ENCODE measurements around the gene BCAP31. TPM values are rescaled to one million over a fixed set of nuclear protein-coding genes. Genes with fewer than 3 reads are reported as not detected.
"Not testable (repeated sequence)": the region's sequence is repeated elsewhere in the genome, so short reads cannot be mapped to it uniquely, and the experiment has no call there.

The BCAP31 gene
- total RNA-seq, 1 experiment from 2014 or later, result 432 TPM

- ATAC-seq (no peak), DNase-seq (ENCODE audit: low read depth, low spot score) (no peak)
- POLR2A ChIA-PET, result no interaction called here
- Histone ChIP-seq H3K27ac (ENCODE audit: low read length) (no peak overlapping the region), H3K27me3 (ENCODE audit: control insufficient read depth, insufficient read depth, low read length) (no peaks in the 10 kb centered on the region), H3K4me1 (ENCODE audit: control insufficient read depth, insufficient read depth, low read length) (peaks cover 14% of the 10 kb centered on the region), H3K36me3 (ENCODE audit: control insufficient read depth, insufficient read depth, low read length) (no peaks in the 10 kb centered on the region), H3K9me3 (ENCODE audit: control insufficient read depth, insufficient read depth, low read depth, low read length) (no peaks in the 10 kb centered on the region), H3K4me3 (ENCODE audit: low read depth in 2 of 2, low read length in 2 of 2) (no peak overlapping the region)
- CTCF ChIA-PET, result no interaction called here
- no TSS peak for BruUV-seq (replicated peaks)
- in situ Hi-C loops (cut with HindIII; ENCODE audit: low pct_unique_long_range_greater_than_20kb, low sequenced_read_pairs) (no loop called here), intact Hi-C loops (cut with micrococcal nuclease; ENCODE audit: unreplicated experiment) (no loop called here)
- TF ChIP-seq SIN3A (IDR thresholded peaks at IDR 0.05; ENCODE audit: borderline replicate concordance, insufficient read depth, low read depth, low read length) (no peak), CTCF (IDR thresholded peaks at IDR 0.05) (no peak), TCF7L2 (IDR thresholded peaks at IDR 0.05; ENCODE audit: low read depth, low read length) (no peak), REST (IDR thresholded peaks at IDR 0.05; ENCODE audit: insufficient read depth in 1 of 2, low read depth in 2 of 2, low read length in 1 of 2) (no peak), POLR2AphosphoS5 (IDR thresholded peaks at IDR 0.05; ENCODE audit: low read depth, low read length) (no peak)
Observed at GRCh38 chrX:153692003-153692402, 32.2 kb downstream of the BCAP31 start.

DNA sequence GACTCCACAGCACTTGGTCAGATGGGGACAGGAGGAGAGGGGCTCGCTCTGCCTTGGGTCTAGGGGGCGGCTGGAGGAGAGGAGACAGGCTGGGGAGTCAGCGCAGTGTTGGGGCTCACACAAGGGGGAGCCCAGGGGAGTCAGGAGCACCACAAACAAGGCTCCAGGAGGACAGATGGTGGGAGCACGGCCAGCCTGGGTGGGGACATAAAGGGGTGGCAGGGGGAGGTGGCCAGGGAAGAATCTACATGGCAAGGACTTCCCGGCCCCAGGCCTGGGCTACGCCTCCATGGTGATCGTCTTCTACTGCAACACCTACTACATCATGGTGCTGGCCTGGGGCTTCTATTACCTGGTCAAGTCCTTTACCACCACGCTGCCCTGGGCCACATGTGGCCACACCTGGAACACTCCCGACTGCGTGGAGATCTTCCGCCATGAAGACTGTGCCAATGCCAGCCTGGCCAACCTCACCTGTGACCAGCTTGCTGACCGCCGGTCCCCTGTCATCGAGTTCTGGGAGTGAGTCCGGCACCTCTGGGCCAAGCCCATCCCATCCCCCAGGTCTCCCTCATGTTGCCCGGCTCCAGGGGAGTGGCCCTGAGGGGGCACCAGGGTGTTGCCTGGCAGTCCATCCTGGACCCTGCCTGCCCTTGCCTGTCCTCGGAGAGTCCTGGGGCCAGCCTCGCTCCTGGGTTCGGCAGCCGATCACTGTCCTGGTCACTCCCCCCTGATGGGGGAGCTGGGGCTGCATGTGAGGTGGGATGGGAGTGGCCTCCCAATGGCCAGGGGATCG, 33.0 kb downstream of the BCAP31 start:
- POLR2A ChIA-PET, result interaction anchor here (0.6 kb wide), 1 partner anchor 44 kb away, joined by 4 read pairs; no protein-coding TSS in a partner anchor
- in situ Hi-C loops (cut with HindIII; ENCODE audit: low pct_unique_long_range_greater_than_20kb, low sequenced_read_pairs); ATAC-seq; H3K36me3 ChIP-seq (ENCODE audit: control insufficient read depth, insufficient read depth, low read length); H3K9me3 ChIP-seq (ENCODE audit: control insufficient read depth, insufficient read depth, low read depth, low read length); intact Hi-C loops (cut with micrococcal nuclease; ENCODE audit: unreplicated experiment); H3K4me3 ChIP-seq (ENCODE audit: low read depth in 2 of 2, low read length in 2 of 2); BruUV-seq (replicated peaks); CTCF ChIA-PET; H3K27me3 ChIP-seq (ENCODE audit: control insufficient read depth, insufficient read depth, low read length); DNase-seq (ENCODE audit: low read depth, low spot score); H3K27ac ChIP-seq (ENCODE audit: low read length): not testable (repeated sequence)
- H3K4me1 ChIP-seq (ENCODE audit: control insufficient read depth, insufficient read depth, low read length), result peaks cover 21% of the 10 kb centered on the region

DNA sequence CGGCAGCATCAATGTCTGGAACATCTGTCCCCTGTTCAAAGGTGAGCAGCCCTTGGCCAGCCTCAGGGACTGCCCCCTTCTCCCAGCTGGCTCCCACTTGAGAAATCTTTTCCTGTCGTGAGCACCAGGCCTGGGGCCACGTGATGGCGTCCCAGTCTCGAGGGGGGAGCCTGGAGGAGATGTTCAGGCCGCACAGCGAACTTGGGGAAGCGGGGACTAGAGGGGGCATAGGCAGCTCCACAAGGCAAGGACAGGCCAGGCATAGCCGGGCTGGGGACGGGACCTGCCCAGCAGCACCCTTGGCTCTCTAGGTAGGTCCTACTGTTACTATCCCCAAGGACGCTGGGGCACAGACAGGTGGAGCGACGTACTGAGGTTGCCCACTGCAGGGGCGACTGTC, 33.7 kb downstream of the BCAP31 start:
- in situ Hi-C loops (cut with HindIII; ENCODE audit: low pct_unique_long_range_greater_than_20kb, low sequenced_read_pairs) (no loop called here), intact Hi-C loops (cut with micrococcal nuclease; ENCODE audit: unreplicated experiment) (no loop called here)
- BruUV-seq (replicated peaks), result TSS peak; percentile 68
- H3K36me3 ChIP-seq (ENCODE audit: control insufficient read depth, insufficient read depth, low read length), result no peaks in the 10 kb centered on the region
- H3K4me3 ChIP-seq (ENCODE audit: low read depth in 2 of 2, low read length in 2 of 2), result no peak overlapping the region
- H3K27me3 ChIP-seq (ENCODE audit: control insufficient read depth, insufficient read depth, low read length), result no peaks in the 10 kb centered on the region
- CTCF ChIA-PET, result no interaction called here
- H3K27ac ChIP-seq (ENCODE audit: low read length), result no peak overlapping the region
- TF ChIP-seq REST (IDR thresholded peaks at IDR 0.05; ENCODE audit: insufficient read depth in 1 of 2, low read depth in 2 of 2, low read length in 1 of 2) (no peak), POLR2AphosphoS5 (IDR thresholded peaks at IDR 0.05; ENCODE audit: low read depth, low read length) (no peak), CTCF (IDR thresholded peaks at IDR 0.05) (no peak), SIN3A (IDR thresholded peaks at IDR 0.05; ENCODE audit: borderline replicate concordance, insufficient read depth, low read depth, low read length) (no peak), TCF7L2 (IDR thresholded peaks at IDR 0.05; ENCODE audit: low read depth, low read length) (no peak)
- H3K4me1 ChIP-seq (ENCODE audit: control insufficient read depth, insufficient read depth, low read length), result peaks cover 27% of the 10 kb centered on the region
- POLR2A ChIA-PET, result interaction anchor here (0.6 kb wide), 1 partner anchor 44 kb away, joined by 4 read pairs; no protein-coding TSS in a partner anchor
- no peaks in the 10 kb centered on the region for H3K9me3 ChIP-seq (ENCODE audit: control insufficient read depth, insufficient read depth, low read depth, low read length)
- DNase-seq (ENCODE audit: low read depth, low spot score) (no peak), ATAC-seq (no peak)

All from Panc1 (cell line).